ENCODE measurements around the gene DLL3. TPM values are rescaled to one million over a fixed set of nuclear protein-coding genes. Genes with fewer than 3 reads are reported as not detected.

The DLL3 gene
- total and polyA plus RNA-seq, 2 experiments from 2014 or later, result 9.8 to 15.6 TPM

DNA sequence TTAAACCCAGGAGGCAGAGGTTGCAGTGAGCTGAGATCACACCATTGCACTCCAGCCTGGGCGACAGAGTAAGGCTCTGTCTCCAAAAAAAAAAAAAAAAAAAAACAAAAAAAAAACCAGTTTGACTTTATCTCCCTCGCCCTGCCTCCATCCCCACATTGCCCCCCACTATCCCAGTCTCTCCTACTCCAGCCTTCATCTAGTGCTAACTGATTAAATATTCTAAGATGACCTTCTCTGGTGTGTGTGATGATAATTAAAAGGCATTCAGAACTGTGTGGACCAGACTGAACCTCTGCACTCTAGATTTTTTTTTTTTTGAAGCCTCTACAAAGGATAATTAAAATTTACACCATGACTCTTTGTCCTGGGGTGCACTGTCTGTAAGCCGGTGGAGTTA is 6.0 kb upstream of the DLL3 start (continued):
- TF ChIP-seq, protein P1, sequence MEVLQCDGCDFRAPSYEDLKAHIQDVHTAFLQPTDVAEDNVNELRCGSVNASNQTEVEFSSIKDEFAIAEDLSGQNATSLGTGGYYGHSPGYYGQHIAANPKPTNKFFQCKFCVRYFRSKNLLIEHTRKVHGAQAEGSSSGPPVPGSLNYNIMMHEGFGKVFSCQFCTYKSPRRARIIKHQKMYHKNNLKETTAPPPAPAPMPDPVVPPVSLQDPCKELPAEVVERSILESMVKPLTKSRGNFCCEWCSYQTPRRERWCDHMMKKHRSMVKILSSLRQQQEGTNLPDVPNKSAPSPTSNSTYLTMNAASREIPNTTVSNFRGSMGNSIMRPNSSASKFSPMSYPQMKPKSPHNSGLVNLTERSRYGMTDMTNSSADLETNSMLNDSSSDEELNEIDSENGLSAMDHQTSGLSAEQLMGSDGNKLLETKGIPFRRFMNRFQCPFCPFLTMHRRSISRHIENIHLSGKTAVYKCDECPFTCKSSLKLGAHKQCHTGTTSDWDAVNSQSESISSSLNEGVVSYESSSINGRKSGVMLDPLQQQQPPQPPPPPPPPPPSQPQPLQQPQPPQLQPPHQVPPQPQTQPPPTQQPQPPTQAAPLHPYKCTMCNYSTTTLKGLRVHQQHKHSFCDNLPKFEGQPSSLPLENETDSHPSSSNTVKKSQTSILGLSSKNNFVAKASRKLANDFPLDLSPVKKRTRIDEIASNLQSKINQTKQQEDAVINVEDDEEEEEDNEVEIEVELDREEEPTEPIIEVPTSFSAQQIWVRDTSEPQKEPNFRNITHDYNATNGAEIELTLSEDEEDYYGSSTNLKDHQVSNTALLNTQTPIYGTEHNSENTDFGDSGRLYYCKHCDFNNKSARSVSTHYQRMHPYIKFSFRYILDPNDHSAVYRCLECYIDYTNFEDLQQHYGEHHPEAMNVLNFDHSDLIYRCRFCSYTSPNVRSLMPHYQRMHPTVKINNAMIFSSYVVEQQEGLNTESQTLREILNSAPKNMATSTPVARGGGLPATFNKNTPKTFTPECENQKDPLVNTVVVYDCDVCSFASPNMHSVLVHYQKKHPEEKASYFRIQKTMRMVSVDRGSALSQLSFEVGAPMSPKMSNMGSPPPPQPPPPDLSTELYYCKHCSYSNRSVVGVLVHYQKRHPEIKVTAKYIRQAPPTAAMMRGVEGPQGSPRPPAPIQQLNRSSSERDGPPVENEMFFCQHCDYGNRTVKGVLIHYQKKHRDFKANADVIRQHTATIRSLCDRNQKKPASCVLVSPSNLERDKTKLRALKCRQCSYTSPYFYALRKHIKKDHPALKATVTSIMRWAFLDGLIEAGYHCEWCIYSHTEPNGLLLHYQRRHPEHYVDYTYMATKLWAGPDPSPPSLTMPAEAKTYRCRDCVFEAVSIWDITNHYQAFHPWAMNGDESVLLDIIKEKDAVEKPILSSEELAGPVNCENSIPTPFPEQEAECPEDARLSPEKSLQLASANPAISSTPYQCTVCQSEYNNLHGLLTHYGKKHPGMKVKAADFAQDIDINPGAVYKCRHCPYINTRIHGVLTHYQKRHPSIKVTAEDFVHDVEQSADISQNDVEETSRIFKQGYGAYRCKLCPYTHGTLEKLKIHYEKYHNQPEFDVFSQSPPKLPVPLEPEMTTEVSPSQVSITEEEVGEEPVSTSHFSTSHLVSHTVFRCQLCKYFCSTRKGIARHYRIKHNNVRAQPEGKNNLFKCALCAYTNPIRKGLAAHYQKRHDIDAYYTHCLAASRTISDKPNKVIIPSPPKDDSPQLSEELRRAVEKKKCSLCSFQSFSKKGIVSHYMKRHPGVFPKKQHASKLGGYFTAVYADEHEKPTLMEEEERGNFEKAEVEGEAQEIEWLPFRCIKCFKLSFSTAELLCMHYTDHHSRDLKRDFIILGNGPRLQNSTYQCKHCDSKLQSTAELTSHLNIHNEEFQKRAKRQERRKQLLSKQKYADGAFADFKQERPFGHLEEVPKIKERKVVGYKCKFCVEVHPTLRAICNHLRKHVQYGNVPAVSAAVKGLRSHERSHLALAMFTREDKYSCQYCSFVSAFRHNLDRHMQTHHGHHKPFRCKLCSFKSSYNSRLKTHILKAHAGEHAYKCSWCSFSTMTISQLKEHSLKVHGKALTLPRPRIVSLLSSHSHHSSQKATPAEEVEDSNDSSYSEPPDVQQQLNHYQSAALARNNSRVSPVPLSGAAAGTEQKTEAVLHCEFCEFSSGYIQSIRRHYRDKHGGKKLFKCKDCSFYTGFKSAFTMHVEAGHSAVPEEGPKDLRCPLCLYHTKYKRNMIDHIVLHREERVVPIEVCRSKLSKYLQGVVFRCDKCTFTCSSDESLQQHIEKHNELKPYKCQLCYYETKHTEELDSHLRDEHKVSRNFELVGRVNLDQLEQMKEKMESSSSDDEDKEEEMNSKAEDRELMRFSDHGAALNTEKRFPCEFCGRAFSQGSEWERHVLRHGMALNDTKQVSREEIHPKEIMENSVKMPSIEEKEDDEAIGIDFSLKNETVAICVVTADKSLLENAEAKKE (CRISPR knock-in tag; IDR thresholded peaks at IDR 0.05), result no peak
- TF ChIP-seq NANOG (IDR thresholded peaks at IDR 0.05; ENCODE audit: borderline replicate concordance) (no peak), EZH2phosphoT487 (IDR thresholded peaks at IDR 0.05; ENCODE audit: unreplicated experiment) (no peak), ZNF331 (CRISPR knock-in tag; IDR thresholded peaks at IDR 0.05; ENCODE audit: low read depth) (no peak), ZNF114 (CRISPR knock-in tag; IDR thresholded peaks at IDR 0.05) (no peak), CREB1 (CRISPR knock-in tag; IDR thresholded peaks at IDR 0.05; ENCODE audit: low read depth) (no peak)
- TF ChIP-seq, protein P2, sequence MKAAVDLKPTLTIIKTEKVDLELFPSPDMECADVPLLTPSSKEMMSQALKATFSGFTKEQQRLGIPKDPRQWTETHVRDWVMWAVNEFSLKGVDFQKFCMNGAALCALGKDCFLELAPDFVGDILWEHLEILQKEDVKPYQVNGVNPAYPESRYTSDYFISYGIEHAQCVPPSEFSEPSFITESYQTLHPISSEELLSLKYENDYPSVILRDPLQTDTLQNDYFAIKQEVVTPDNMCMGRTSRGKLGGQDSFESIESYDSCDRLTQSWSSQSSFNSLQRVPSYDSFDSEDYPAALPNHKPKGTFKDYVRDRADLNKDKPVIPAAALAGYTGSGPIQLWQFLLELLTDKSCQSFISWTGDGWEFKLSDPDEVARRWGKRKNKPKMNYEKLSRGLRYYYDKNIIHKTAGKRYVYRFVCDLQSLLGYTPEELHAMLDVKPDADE (IDR thresholded peaks at IDR 0.05), result no peak

DNA sequence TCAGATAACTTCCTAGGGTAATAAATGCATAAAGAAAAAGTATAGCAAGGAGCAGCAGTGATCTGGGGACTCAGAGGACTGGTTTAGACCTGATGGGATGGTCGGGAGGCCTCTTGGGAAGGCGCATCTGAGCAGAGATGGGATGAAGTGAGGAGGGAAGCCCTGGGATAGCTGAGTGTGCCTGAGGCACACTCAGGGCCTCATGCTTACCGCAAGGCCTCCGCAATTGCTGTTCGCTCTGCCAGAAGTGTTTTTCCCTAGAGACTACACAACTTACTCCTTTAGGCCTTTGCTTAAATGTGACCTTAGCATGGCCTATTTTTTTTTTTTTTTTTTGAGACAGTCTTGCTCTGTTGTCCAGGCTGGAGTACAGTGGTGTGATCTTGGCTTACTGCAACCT is 4.1 kb upstream of the DLL3 start:
- no peak overlapping the region for H3K27ac Mint-ChIP-seq
- H3K27me3 Mint-ChIP-seq (ENCODE audit: insufficient read depth, low read depth, poor library complexity), result peaks cover 34% of the 10 kb centered on the region
- H3K36me3 ChIP-seq (ENCODE audit: insufficient read depth), result 0 out of 2 replicates have a peak, but pooled peaks cover 15% of the 10 kb centered on the region
- TF ChIP-seq, protein P2 (IDR thresholded peaks at IDR 0.05), result no peak
- TF ChIP-seq, protein P3, sequence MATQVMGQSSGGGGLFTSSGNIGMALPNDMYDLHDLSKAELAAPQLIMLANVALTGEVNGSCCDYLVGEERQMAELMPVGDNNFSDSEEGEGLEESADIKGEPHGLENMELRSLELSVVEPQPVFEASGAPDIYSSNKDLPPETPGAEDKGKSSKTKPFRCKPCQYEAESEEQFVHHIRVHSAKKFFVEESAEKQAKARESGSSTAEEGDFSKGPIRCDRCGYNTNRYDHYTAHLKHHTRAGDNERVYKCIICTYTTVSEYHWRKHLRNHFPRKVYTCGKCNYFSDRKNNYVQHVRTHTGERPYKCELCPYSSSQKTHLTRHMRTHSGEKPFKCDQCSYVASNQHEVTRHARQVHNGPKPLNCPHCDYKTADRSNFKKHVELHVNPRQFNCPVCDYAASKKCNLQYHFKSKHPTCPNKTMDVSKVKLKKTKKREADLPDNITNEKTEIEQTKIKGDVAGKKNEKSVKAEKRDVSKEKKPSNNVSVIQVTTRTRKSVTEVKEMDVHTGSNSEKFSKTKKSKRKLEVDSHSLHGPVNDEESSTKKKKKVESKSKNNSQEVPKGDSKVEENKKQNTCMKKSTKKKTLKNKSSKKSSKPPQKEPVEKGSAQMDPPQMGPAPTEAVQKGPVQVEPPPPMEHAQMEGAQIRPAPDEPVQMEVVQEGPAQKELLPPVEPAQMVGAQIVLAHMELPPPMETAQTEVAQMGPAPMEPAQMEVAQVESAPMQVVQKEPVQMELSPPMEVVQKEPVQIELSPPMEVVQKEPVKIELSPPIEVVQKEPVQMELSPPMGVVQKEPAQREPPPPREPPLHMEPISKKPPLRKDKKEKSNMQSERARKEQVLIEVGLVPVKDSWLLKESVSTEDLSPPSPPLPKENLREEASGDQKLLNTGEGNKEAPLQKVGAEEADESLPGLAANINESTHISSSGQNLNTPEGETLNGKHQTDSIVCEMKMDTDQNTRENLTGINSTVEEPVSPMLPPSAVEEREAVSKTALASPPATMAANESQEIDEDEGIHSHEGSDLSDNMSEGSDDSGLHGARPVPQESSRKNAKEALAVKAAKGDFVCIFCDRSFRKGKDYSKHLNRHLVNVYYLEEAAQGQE (IDR thresholded peaks at IDR 0.05; ENCODE audit: unreplicated experiment), result no peak
- TF ChIP-seq EZH2phosphoT487 (IDR thresholded peaks at IDR 0.05; ENCODE audit: unreplicated experiment) (no peak), STAT1 (IDR thresholded peaks at IDR 0.05; ENCODE audit: unreplicated experiment) (no peak), JUNB (IDR thresholded peaks at IDR 0.05; ENCODE audit: unreplicated experiment) (no peak), NANOG (IDR thresholded peaks at IDR 0.05; ENCODE audit: borderline replicate concordance) (no peak), ZNF114 (CRISPR knock-in tag; IDR thresholded peaks at IDR 0.05) (no peak)
- TF ChIP-seq, protein P4, sequence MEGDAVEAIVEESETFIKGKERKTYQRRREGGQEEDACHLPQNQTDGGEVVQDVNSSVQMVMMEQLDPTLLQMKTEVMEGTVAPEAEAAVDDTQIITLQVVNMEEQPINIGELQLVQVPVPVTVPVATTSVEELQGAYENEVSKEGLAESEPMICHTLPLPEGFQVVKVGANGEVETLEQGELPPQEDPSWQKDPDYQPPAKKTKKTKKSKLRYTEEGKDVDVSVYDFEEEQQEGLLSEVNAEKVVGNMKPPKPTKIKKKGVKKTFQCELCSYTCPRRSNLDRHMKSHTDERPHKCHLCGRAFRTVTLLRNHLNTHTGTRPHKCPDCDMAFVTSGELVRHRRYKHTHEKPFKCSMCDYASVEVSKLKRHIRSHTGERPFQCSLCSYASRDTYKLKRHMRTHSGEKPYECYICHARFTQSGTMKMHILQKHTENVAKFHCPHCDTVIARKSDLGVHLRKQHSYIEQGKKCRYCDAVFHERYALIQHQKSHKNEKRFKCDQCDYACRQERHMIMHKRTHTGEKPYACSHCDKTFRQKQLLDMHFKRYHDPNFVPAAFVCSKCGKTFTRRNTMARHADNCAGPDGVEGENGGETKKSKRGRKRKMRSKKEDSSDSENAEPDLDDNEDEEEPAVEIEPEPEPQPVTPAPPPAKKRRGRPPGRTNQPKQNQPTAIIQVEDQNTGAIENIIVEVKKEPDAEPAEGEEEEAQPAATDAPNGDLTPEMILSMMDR (conservative IDR thresholded peaks at IDR 0.05; ENCODE audit: low read depth in 2 of 2), result no peak

More for the DNA sequence above, 4.1 kb upstream of the DLL3 start:
- peaks cover 28% of the 10 kb centered on the region for H3K27me3 ChIP-seq (ENCODE audit: insufficient read depth)
- Mint-ChIP-seq H3K36me3 (ENCODE audit: low read depth) (peaks cover 19% of the 10 kb centered on the region), H3K4me3 (no peak overlapping the region), H3K9me3 (no peaks in the 10 kb centered on the region), H3K4me1 (peaks cover 21% of the 10 kb centered on the region)
- no peaks in the 10 kb centered on the region; the same call in 1 of the 2 replicates for H4K20me1 ChIP-seq (replicated peaks; ENCODE audit: insufficient read depth)
- ATAC-seq, result no peak
- peaks cover 14% of the 10 kb centered on the region for H3F3A ChIP-seq (replicated peaks; ENCODE audit: low read depth)
- no peaks in the 10 kb centered on the region for H3K79me2 ChIP-seq (replicated peaks; ENCODE audit: insufficient read depth)
- peaks cover 20% of the 10 kb centered on the region for H3K4me1 ChIP-seq (ENCODE audit: insufficient read depth)
- H2AFZ ChIP-seq, result no peak overlapping the region
- no peak overlapping the region for H3K27ac ChIP-seq (ENCODE audit: low read depth)
- DNase-seq (ENCODE audit: low spot score), result no peak
- H3K9me2 ChIP-seq (ENCODE audit: insufficient read depth), result no peaks in the 10 kb centered on the region
- no peak overlapping the region for H3K4me3 ChIP-seq
- H3K4me2 ChIP-seq, result no peak overlapping the region
